HepG2 (cell line): Measurements from ENCODE around the gene SGF29. TPM values are rescaled to one million over a fixed set of nuclear protein-coding genes. Genes with fewer than 3 reads are reported as not detected.
A peak's percentile ranks its signal among the peaks of the same experiment; 100 is the strongest.

Source experiments
- CAMTA2 ChIP-seq: sonication (generic); formaldehyde crosslinking; IDR thresholded peaks from 2 replicates; pipeline ENCODE4 v1.4.0; 2020; ENCODE audit warnings: mild to moderate bottlenecking, missing genetic modification reagents, borderline replicate concordance
- CENPBD1 ChIP-seq: sonication (generic); formaldehyde crosslinking; IDR thresholded peaks from 2 replicates; pipeline ENCODE4 v1.8.0; 2022; ENCODE audit warnings: missing genetic modification reagents, low read depth, mild to moderate bottlenecking, borderline replicate concordance
- ESRRA ChIP-seq: sonication (generic); formaldehyde crosslinking; IDR thresholded peaks from 2 replicates; pipeline ENCODE4 v1.5.1; 2020; ENCODE audit warnings: mild to moderate bottlenecking, low read depth, missing genetic modification reagents
- IKZF1 ChIP-seq: fragments of 450-650 bp; IDR thresholded peaks from 2 replicates; pipeline ENCODE4 v1.7.1; 2016
- MAFG ChIP-seq: sonication (generic); formaldehyde crosslinking; IDR thresholded peaks from 2 replicates; pipeline ENCODE4 v1.5.1; 2020; ENCODE audit warnings: mild to moderate bottlenecking, missing genetic modification reagents
- MTF1 ChIP-seq: sonication (generic); formaldehyde crosslinking; IDR thresholded peaks from 2 replicates; pipeline ENCODE4 v1.5.0; 2020; ENCODE audit warnings: missing genetic modification reagents
- MYPOP ChIP-seq: sonication (generic); formaldehyde crosslinking; IDR thresholded peaks from 2 replicates; pipeline ENCODE4 v1.8.1; 2023; ENCODE audit warnings: mild to moderate bottlenecking, moderate library complexity, missing genetic modification reagents
- NFE2 ChIP-seq: sonication (generic); formaldehyde crosslinking; IDR thresholded peaks from 2 replicates; pipeline ENCODE4 v1.4.0; 2020; ENCODE audit warnings: missing genetic modification reagents
- SIX1 ChIP-seq: sonication (generic); formaldehyde crosslinking; IDR thresholded peaks from 2 replicates; pipeline ENCODE4 v1.4.0; 2020; ENCODE audit warnings: missing genetic modification reagents, borderline replicate concordance
- SKI ChIP-seq: fragments of 450-650 bp; IDR thresholded peaks from one replicate; pipeline ENCODE4 v1.6.1; 2018; ENCODE audit warnings: mild to moderate bottlenecking; ENCODE audit not compliant: partially characterized antibody
- TCF12 ChIP-seq, 2 experiments: fragments of 450-650 bp in 1 of 2; sonication (generic) in 1 of 2; formaldehyde crosslinking in 1 of 2; IDR thresholded peaks; 2 replicates each; pipeline versions ENCODE4 v1.6.1 to v1.8.0; 2017 to 2022; ENCODE audit warnings: antibody characterized with exemption in 1 of 2, mild to moderate bottlenecking in 1 of 2, missing genetic modification reagents in 1 of 2, moderate library complexity in 1 of 2
- TCF7 ChIP-seq: sonication (generic); IDR thresholded peaks from 2 replicates; pipeline ENCODE4 v1.6.1; 2016; ENCODE audit warnings: antibody characterized with exemption, low read depth
- ZBTB42 ChIP-seq: sonication (generic); formaldehyde crosslinking; IDR thresholded peaks from 2 replicates; pipeline ENCODE4 v1.5.0; 2020; ENCODE audit warnings: mild to moderate bottlenecking, missing genetic modification reagents
- ZKSCAN5 ChIP-seq: sonication (generic); formaldehyde crosslinking; IDR thresholded peaks from 2 replicates; pipeline ENCODE4 v1.5.1; 2020; ENCODE audit warnings: mild to moderate bottlenecking, missing genetic modification reagents
- ZNF17 ChIP-seq: sonication (generic); formaldehyde crosslinking; IDR thresholded peaks from 2 replicates; pipeline ENCODE4 v1.5.0; 2020; ENCODE audit warnings: mild to moderate bottlenecking, missing genetic modification reagents
- polyA plus RNA-seq, 8 experiments: library from polyadenylated mRNA; depleted of rRNA in 3 of 8; stranded (reverse) in 7 of 8; unstranded in 1 of 8; fragments of >200 nt; fragmentation: Illumina TruSeq in 4 of 8; extraction: Trizol in 4 of 8; gene quantifications; 2 replicates each; pipeline versions ENCODE4 v1.2.1 to v1.2.3, GENCODE V29; 2011 to 2016; ENCODE audit warnings: low read depth in 4 of 8, missing spikeins in 1 of 8, mixed read lengths in 1 of 8; ENCODE audit not compliant: insufficient read depth in 1 of 8
- total RNA-seq, 5 experiments: library from RNA; depleted of rRNA; stranded (reverse); fragments of >200 nt; fragmentation: Illumina TruSeq; extraction: Trizol; gene quantifications; 2 replicates each; pipeline ENCODE4 v1.2.3, GENCODE V29; 2016; ENCODE audit warnings: low read depth in 1 of 5
- TF ChIP-seq, protein P1 (sequence below): sonication (generic); formaldehyde crosslinking; IDR thresholded peaks from 2 replicates; pipeline ENCODE4 v1.9.0; 2021; ENCODE audit warnings: missing genetic modification reagents, borderline replicate concordance
- TF ChIP-seq, protein P2 (sequence below): sonication (generic); formaldehyde crosslinking; IDR thresholded peaks from 2 replicates; pipeline ENCODE4 v1.4.0; 2020; ENCODE audit warnings: missing genetic modification reagents, borderline replicate concordance
- TF ChIP-seq, protein P3 (sequence below): sonication (generic); formaldehyde crosslinking; IDR thresholded peaks from 2 replicates; pipeline ENCODE4 v1.8.1; 2023; ENCODE audit warnings: mild to moderate bottlenecking, missing genetic modification reagents, borderline replicate concordance
- TF ChIP-seq, protein P4 (sequence below): sonication (generic); formaldehyde crosslinking; IDR thresholded peaks from 2 replicates; pipeline ENCODE4 v1.5.0; 2020; ENCODE audit warnings: mild to moderate bottlenecking, missing genetic modification reagents

SGF29 gene
- total and polyA plus RNA-seq, 2 of the 13 experiments (the other 11 are each of a cell fraction or from before 2014, with no cell fraction given): 5.0 to 29.4 TPM

GRCh38 chr16:28505489-28506137 is 48.1 kb upstream of the SGF29 start (continued):
- TF ChIP-seq MYPOP: no peak
- TF ChIP-seq ZBTB42 (CRISPR knock-in tag): no peak
- no peak for TF ChIP-seq ESRRA (CRISPR knock-in tag)
- no peak for TF ChIP-seq IKZF1
- TF ChIP-seq, protein P1, sequence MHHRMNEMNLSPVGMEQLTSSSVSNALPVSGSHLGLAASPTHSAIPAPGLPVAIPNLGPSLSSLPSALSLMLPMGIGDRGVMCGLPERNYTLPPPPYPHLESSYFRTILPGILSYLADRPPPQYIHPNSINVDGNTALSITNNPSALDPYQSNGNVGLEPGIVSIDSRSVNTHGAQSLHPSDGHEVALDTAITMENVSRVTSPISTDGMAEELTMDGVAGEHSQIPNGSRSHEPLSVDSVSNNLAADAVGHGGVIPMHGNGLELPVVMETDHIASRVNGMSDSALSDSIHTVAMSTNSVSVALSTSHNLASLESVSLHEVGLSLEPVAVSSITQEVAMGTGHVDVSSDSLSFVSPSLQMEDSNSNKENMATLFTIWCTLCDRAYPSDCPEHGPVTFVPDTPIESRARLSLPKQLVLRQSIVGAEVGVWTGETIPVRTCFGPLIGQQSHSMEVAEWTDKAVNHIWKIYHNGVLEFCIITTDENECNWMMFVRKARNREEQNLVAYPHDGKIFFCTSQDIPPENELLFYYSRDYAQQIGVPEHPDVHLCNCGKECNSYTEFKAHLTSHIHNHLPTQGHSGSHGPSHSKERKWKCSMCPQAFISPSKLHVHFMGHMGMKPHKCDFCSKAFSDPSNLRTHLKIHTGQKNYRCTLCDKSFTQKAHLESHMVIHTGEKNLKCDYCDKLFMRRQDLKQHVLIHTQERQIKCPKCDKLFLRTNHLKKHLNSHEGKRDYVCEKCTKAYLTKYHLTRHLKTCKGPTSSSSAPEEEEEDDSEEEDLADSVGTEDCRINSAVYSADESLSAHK: no peak
- TF ChIP-seq SKI: peak; percentile 58
- no peak for TF ChIP-seq NFE2 (CRISPR knock-in tag)
- TF ChIP-seq CENPBD1 (CRISPR knock-in tag): no peak
- no peak for TF ChIP-seq CAMTA2 (CRISPR knock-in tag)
- TF ChIP-seq, protein P2, sequence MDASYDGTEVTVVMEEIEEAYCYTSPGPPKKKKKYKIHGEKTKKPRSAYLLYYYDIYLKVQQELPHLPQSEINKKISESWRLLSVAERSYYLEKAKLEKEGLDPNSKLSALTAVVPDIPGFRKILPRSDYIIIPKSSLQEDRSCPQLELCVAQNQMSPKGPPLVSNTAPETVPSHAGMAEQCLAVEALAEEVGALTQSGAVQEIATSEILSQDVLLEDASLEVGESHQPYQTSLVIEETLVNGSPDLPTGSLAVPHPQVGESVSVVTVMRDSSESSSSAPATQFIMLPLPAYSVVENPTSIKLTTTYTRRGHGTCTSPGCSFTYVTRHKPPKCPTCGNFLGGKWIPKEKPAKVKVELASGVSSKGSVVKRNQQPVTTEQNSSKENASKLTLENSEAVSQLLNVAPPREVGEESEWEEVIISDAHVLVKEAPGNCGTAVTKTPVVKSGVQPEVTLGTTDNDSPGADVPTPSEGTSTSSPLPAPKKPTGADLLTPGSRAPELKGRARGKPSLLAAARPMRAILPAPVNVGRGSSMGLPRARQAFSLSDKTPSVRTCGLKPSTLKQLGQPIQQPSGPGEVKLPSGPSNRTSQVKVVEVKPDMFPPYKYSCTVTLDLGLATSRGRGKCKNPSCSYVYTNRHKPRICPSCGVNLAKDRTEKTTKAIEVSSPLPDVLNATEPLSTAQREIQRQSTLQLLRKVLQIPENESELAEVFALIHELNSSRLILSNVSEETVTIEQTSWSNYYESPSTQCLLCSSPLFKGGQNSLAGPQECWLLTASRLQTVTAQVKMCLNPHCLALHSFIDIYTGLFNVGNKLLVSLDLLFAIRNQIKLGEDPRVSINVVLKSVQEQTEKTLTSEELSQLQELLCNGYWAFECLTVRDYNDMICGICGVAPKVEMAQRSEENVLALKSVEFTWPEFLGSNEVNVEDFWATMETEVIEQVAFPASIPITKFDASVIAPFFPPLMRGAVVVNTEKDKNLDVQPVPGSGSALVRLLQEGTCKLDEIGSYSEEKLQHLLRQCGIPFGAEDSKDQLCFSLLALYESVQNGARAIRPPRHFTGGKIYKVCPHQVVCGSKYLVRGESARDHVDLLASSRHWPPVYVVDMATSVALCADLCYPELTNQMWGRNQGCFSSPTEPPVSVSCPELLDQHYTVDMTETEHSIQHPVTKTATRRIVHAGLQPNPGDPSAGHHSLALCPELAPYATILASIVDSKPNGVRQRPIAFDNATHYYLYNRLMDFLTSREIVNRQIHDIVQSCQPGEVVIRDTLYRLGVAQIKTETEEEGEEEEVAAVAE (CRISPR knock-in tag): no peak
- no peak for TF ChIP-seq MAFG
- TF ChIP-seq, protein P3, sequence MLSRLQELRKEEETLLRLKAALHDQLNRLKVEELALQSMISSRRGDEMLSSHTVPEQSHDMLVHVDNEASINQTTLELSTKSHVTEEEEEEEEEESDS (CRISPR knock-in tag): no peak
- TF ChIP-seq SIX1 (CRISPR knock-in tag): 0 out of 2 replicates have a peak, but pooled peaks have one; percentile 26
- TF ChIP-seq ZNF17: no peak
- no peak for TF ChIP-seq MTF1
- TF ChIP-seq TCF12 (IDR thresholded peaks at IDR 0.05): no peak
- TF ChIP-seq TCF12 (CRISPR knock-in tag; IDR thresholded peaks at IDR 0.05): no peak
- TF ChIP-seq TCF7: no peak
- no peak for TF ChIP-seq ZKSCAN5
- TF ChIP-seq, protein P4, sequence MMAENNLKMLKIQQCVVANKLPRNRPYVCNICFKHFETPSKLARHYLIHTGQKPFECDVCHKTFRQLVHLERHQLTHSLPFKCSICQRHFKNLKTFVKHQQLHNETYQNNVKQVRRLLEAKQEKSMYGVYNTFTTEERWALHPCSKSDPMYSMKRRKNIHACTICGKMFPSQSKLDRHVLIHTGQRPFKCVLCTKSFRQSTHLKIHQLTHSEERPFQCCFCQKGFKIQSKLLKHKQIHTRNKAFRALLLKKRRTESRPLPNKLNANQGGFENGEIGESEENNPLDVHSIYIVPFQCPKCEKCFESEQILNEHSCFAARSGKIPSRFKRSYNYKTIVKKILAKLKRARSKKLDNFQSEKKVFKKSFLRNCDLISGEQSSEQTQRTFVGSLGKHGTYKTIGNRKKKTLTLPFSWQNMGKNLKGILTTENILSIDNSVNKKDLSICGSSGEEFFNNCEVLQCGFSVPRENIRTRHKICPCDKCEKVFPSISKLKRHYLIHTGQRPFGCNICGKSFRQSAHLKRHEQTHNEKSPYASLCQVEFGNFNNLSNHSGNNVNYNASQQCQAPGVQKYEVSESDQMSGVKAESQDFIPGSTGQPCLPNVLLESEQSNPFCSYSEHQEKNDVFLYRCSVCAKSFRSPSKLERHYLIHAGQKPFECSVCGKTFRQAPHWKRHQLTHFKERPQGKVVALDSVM (CRISPR knock-in tag): peak; percentile 54
